HG03095 (cell line): ENCODE data around the gene MPL.
A peak's percentile ranks its signal among the peaks of the same experiment; 100 is the strongest.
"Not testable (repeated sequence)": the region's sequence is repeated elsewhere in the genome, so short reads cannot be mapped to it uniquely, and the experiment has no call there.

Source experiments
- ATAC-seq: cut with Tn5 transposase; IDR thresholded peaks from one replicate; pipeline ENCODE4 v1.9.1; 2021; ENCODE audit warnings: moderate library complexity; ENCODE audit not compliant: unreplicated experiment

The MPL gene

GRCh38 chr1:43369779-43370178, 32.2 kb downstream of the MPL start:
- ATAC-seq: not testable (repeated sequence)

GRCh38 chr1:43370564-43370963, 32.9 kb downstream of the MPL start:
- no peak for ATAC-seq

DNA sequence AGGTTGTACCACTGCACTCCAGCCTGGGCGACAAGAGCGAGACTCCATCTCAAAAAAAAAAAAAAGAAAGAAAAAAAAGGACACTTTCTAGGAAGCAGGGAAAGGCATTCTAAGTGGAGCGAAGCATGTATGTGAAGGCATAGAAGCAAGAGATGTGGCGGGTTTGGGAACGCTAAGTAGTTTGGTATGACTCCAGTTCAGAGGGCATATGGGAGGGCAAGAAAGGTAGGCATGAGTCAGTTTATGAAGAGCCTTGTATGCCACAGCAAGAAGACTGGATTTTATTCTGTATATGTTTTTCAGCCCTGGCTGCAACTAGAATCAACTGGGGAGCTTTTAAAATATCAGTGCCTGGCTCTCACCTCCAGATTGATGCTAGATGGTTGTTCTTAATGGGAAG, 34.6 kb downstream of the MPL start:
- ATAC-seq: no peak

- no peak for ATAC-seq
Measured at GRCh38 chr1:43373066-43373940, 35.7 kb downstream of the MPL start.

DNA sequence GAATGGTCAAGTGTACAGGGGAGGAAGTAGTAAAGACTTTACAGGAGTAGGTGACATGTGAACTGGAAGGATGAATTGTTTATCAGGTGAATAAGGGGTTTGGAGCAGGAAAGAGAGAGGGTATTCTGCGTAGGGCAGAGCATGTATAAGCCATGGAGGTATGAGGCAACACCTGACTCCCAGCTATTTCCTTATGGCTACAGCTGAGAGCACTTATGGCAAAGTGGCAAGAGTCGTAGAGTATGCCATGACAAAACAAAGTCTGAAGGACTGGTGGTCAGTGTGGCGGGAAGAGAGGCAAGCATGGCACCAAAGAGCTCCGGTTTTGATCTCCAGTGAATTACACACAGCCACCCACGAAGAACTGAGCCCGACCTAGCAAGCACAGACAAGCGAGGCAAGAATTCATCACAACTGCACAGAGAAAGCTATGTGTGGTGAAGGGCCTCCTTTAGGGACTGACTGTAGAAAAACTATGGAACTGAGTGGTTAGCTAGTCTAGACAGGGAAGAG, 39.2 kb downstream of the MPL start:
- no peak for ATAC-seq

DNA sequence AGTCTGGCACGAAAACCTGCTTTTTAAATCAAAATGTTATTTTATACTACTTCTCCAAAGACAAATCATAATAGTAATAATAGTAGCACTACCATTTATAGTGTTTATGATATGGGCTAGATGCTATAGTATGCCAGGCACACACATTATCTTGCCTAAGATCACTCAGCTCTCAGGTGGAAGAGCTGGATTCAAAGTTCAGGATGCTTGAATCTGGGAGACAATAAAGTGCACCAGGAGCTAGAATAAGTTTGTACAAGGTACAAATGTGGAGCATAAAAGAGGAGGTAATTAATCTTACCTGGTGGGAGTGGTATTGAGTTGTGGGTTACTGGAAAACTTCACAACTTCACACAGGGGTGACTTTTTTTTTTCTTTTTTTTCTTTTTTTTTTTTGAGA, 40.2 kb downstream of the MPL start:
- ATAC-seq: no peak

GRCh38 chr1:43379476-43379875, 41.9 kb downstream of the MPL start:
- no peak for ATAC-seq

- ATAC-seq: no peak
Measured at GRCh38 chr1:43381612-43382011, 44.0 kb downstream of the MPL start.

DNA sequence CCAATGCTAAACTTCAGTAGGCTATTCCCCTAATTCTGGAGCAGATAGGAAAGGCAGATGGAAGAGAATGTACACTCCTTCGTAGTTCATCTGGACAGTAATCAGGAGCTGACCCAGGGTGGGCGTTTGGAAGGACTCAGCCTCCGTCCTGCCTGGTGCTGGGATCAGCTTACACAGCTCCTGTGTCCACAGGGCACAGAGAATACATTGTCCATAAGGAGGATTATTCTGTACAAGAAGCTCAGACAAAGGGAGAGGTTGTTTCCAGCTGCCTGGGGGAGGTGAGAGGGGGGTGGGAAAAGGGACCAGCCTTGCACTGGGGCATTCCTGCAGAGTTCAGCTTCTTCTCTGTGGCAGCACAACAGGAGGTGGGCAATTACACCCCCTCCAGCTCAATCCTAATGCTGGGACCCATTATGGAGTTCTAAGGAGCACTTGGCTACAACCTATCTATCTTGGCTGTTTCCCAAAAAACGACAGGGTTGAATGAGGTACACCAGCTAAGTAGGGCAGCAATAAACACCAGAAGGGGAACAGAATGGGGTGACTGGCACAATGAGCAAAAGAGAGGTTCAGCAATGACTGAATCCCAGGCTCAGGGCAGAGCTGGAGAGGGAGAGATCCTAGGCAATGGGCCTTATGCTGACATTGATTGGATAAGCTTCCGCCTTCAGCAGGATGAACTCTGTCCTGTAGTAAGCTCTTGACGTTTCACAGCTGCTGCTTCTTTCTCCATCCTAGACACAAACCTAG, 44.6 kb downstream of the MPL start:
- ATAC-seq: no peak

GRCh38 chr1:43383449-43383848, 45.8 kb downstream of the MPL start:
- ATAC-seq: no peak

GRCh38 chr1:43386676-43387075, 49.1 kb downstream of the MPL start:
- ATAC-seq: no peak

DNA sequence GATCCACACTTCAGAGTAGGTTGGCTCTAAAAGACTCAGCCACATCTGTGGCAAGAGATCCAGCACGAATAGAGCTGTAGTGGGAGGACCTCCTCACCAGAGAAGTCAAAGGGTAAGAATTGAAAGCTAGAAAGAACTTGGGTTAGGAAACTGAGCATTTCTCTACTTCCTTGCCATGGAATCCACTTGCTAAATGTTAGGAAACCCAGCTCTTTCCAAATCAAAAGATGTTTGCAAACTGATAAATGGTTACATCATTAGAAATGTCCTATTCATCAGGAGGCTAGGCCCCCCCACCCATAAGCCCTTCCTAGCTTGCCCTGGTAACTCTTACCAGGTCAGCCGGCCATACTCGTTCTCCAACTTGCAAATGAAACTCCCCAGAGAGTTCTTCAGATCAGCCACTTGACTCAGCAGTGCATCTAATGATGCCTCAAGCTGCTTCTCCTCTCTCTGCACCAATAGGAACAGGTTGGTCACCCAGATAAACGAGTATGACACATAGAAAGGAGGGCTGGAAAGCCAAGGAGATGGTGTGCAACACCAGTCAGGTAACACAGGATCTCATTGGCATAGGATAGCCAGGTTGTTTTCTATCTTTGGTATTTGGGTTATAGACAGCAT, 50.5 kb downstream of the MPL start:
- no peak for ATAC-seq

- ATAC-seq: no peak
Measured at GRCh38 chr1:43388613-43389012, 51.0 kb downstream of the MPL start.

DNA sequence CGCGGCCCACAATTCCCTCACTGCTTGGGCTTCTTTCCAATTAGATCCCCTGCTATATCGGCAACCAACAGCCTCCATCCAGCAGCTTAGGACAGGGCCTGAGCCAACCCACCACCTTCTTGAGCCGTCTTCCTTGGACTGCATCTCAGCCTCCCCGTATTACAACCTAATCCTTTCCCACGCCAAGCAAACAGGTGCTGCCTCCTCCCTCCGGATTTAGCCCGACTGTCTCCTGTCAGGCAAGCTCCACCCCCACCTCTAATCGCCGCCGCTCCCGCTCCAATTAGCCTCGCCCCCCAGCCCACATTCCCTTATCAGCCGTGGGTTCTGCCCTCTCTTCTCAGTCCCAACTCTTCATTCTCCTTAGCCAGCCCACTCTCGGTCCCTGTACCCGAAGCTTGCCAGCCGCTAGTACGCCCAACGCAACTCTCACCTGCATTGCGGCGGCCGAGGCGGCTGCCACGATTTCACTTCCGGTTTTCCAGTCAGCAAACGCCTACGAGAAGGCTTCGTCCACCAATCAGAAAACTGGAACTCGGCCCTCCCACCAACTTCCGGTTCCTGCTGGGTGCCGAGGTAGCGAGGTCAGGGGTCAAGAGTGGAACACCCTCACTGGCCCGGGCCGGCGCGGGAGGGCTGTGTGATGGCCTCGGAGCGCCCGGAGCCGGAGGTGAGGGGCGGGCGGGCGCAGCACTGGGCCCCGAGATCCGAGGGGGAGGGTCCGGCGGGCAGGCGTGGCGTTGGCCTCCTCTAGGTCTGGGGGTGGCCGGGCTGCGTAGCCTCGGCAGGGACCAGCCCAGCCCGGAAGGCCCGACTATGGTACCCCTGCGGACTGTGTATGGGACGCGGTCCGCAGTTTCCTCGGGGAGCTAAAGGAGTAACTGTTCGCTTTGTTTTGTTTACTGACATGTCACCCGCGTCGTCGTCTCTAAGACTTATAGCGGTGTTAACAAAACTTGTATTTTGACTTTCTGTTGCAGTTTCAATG, 52.0 kb downstream of the MPL start, which contains the start of the genes MED8 and SZT2:
MED8 (minus strand) TSS at position 475 of the 988 bp plus-strand sequence; CDS start at position 439, 36 bp downstream.
SZT2 (plus strand) TSS at position 574 of the 988 bp plus-strand sequence; CDS start at position 644, 70 bp downstream.
- ATAC-seq: peak; percentile 80

GRCh38 chr1:43392702-43393101, 55.1 kb downstream of the MPL start:
- ATAC-seq: no peak

DNA sequence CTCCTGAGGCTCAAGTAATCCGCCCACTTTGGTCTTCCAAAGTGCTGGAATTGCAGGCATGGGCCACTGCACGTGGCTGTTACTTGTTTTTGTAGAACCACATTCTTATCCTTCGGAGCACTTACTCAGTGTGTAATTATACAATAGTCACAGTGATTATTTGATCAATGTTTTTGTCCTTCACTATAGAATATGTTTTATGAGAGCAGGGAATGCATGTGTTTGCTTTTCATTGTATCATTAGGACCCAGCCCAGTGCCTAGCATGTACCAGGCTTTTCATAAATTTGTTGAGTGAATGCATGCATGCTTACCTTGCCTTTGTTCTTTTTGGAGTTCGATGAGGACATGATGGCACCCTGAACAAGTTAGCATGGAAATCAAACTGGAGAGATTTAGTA, 57.9 kb downstream of the MPL start:
- no peak for ATAC-seq

GRCh38 chr1:43396059-43396458, 58.4 kb downstream of the MPL start:
- ATAC-seq: no peak

DNA sequence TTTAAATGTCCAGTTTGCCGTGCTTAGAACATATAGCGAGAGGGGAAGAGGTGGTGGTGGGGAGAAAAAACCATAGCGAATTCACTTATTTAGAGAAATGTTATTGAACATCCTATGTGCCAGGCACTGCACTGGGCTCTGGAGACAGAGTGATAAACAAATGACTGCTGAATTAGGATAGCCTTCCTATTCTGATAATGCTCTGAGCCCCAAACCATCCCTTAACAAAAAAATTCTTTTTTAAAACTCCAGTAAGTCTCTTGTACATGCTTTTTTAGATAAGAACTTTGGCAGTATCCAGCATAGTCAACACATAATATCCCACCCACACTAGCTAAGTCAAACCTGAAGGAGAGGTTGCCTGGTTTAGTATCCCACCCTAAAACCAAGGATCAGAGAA, 60.6 kb downstream of the MPL start:
- ATAC-seq: no peak

DNA sequence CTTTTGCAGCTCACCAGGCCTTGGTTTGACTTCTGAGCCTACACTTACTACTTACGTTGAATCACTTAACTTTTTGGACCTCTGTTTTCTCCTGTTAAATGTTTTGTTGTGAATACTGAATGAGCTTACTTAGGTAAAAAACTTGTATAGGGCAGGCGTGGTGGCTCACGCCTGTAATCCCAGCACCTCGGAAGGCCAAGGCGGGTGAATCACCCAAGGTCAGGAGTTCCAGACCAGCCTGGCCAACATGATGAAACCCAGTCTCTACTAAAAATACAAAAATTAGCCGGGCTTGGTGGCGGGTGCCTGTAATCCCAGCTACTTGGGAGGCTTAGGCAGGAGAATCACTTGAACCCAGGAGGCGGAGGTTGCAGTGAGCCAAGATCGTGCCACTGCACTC, 62.8 kb downstream of the MPL start:
- not testable (repeated sequence) for ATAC-seq
